NB4 (cell line): ENCODE results near the gene ITGAX.

Source experiments
- DNase-seq: peaks from one replicate; pipeline ENCODE4 v3.0.0; 2010; ENCODE audit warnings: low read depth
- H3K4me3 ChIP-seq: one replicate; pipeline ENCODE4 v1.5.1; 2011; ENCODE audit warnings: mild to moderate bottlenecking, low read depth, low read length, moderate library complexity
- CTCF ChIP-seq: IDR thresholded peaks from one replicate; pipeline ENCODE4 v1.5.1; 2012; ENCODE audit warnings: low read depth, low read length
- MYC ChIP-seq: IDR thresholded peaks from 2 replicates; pipeline ENCODE4 v1.6.1; 2011; ENCODE audit warnings: low read depth, low read length
- POLR2A ChIP-seq: IDR thresholded peaks from 2 replicates; pipeline ENCODE4 v1.6.1; 2011; ENCODE audit warnings: mild to moderate bottlenecking; ENCODE audit not compliant: insufficient read length; ENCODE audit errors: extremely low read depth
- TF ChIP-seq, protein P1 (sequence below): IDR thresholded peaks from 2 replicates; pipeline ENCODE4 v1.6.1; 2011; ENCODE audit warnings: low read depth, low read length

Gene ITGAX

GRCh38 chr16:31367853-31368252 is 12.9 kb downstream of the ITGAX start:
- DNase-seq, result peak; percentile 87
- no peak for TF ChIP-seq CTCF
- TF ChIP-seq, protein P1, sequence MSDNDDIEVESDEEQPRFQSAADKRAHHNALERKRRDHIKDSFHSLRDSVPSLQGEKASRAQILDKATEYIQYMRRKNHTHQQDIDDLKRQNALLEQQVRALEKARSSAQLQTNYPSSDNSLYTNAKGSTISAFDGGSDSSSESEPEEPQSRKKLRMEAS, result no peak
- no peak for TF ChIP-seq POLR2A
- no peak for TF ChIP-seq MYC
- no peak overlapping the region for H3K4me3 ChIP-seq

- TF ChIP-seq POLR2A, result no peak
- no peak for TF ChIP-seq MYC
- no peak for TF ChIP-seq CTCF
- TF ChIP-seq, protein P1, result no peak
- no peak overlapping the region for H3K4me3 ChIP-seq
- no peak for DNase-seq
These were observed 16.0 kb downstream of the ITGAX start for GRCh38 chr16:31371008-31371407.

DNA sequence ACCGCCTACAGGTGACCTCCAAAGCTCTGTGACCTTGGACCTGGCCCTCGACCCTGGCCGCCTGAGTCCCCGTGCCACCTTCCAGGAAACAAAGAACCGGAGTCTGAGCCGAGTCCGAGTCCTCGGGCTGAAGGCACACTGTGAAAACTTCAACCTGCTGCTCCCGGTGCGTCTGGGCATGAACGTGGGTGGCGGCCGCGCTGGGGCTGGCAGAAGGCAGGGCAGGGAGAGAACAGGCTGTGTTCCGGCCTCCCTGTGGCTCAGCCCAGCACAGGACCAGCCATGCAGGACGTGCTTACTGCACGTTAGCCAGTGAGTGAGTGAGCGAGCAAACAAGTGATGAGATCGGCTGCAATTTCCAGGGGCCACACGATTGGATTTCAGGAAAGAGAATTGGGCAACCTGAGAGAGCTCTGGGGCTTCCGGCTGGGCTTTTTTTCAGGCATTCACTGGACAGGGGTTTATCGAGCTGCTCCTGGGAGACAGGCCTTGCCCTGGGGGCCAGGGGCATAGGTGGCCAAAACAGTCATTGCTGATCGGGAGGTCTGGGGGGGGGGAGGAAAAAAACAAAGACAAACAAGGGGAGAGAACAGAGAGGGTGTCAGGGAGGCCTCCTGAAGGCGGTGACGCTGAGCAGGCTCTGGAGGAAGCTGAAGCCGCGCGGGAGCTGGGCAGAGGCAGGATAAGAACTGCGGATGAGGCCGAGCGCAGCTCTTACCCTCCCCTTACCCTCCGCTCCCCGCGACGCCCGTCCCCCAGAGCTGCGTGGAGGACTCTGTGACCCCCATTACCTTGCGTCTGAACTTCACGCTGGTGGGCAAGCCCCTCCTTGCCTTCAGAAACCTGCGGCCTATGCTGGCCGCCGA is 16.9 kb downstream of the ITGAX start:
- no peak for DNase-seq
- no peak for TF ChIP-seq MYC
- no peak for TF ChIP-seq CTCF
- no peak for TF ChIP-seq POLR2A
- TF ChIP-seq, protein P1, result no peak
- H3K4me3 ChIP-seq, result no peak overlapping the region

- no peak for DNase-seq
- TF ChIP-seq MYC (no peak), CTCF (no peak), POLR2A (no peak)
- TF ChIP-seq, protein P1, result no peak
- H3K4me3 ChIP-seq, result no peak overlapping the region
These were observed 18.3 kb downstream of the ITGAX start for GRCh38 chr16:31373235-31373634.

DNA sequence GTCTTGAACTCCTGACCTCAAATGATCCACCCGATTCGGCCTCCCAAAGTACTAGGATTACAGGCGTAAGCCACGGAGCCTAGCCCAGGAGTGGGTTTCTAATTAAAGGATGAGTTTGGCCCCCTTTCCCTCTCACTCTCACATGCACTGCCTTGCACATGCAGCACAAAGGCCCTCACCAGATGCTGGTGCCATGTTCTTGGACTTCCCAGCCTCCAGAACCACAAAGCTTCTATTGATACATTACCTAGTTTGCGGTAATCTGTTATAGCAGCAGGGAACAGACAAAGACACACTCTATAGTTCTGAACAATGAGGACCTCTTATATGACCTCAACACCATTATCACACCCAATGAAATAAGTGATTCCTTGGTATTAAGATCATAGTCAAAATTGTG is 20.3 kb downstream of the ITGAX start:
- H3K4me3 ChIP-seq, result no peak overlapping the region
- DNase-seq, result no peak
- TF ChIP-seq MYC, result no peak

GRCh38 chr16:31376705-31377104 is 21.7 kb downstream of the ITGAX start:
- DNase-seq, result no peak
- TF ChIP-seq, protein P1, result no peak
- TF ChIP-seq CTCF (no peak), POLR2A (no peak)

More at GRCh38 chr16:31376705-31377104, 21.7 kb downstream of the ITGAX start:
- H3K4me3 ChIP-seq, result no peak overlapping the region
